ENCODE measurements around the gene STMN1.

- TF ChIP-seq POLR2A (IDR thresholded peaks at IDR 0.05) (no peak), CTCF (IDR thresholded peaks at IDR 0.05) (no peak)
Observed at GRCh38 chr1:25873120-25873519, 33.1 kb downstream of the STMN1 start.
